AG09319 (cell line): ENCODE measurements around the gene KCNN3.
"Not testable (repeated sequence)": the region's sequence is repeated elsewhere in the genome, so short reads cannot be mapped to it uniquely, and the experiment has no call there.

Experiments
- DNase-seq: peaks from one replicate; pipeline ENCODE4 v3.0.0-alpha.2; 2010; ENCODE audit warnings: low read depth; ENCODE audit errors: extremely low read depth
- CTCF ChIP-seq: IDR thresholded peaks from 2 replicates; pipeline ENCODE4 v1.5.1; 2011; ENCODE audit warnings: low read depth, mild to moderate bottlenecking, inconsistent platforms, low read length, moderate library complexity

KCNN3 gene

GRCh38 chr1:154695985-154696384, 174.1 kb downstream of the KCNN3 start:
- DNase-seq: no peak
- TF ChIP-seq CTCF: peak; percentile 26

- TF ChIP-seq CTCF: no peak
Measured at GRCh38 chr1:154694995-154695394, 175.1 kb downstream of the KCNN3 start.

GRCh38 chr1:154689083-154689482, 181.0 kb downstream of the KCNN3 start:
- DNase-seq: no peak
- TF ChIP-seq CTCF: no peak

More at GRCh38 chr1:154694995-154695394, 175.1 kb downstream of the KCNN3 start:
- no peak for DNase-seq

GRCh38 chr1:154686507-154686906, 183.6 kb downstream of the KCNN3 start:
- no peak for TF ChIP-seq CTCF
- DNase-seq: no peak

DNA sequence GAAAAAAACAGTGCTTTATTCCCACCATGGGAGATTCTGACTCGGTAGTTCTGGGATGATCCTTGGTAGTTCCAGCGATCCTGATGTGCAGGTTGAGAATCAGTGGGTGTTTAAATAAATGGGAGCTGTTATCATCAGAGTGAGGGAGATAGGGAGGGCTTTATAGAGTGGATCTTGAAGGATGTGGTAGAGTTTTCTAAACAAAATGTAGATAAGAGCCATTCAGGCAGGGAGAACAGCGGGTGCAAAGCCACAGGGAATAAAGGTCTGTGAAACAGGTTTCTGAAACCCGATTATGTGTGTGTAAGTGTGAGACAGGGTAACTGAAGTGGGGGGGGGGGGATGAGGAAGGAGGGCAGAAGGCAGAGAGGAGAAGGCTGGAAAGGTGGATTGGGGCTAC, 186.3 kb downstream of the KCNN3 start:
- TF ChIP-seq CTCF: no peak
- DNase-seq: no peak

GRCh38 chr1:154682254-154682653, 187.8 kb downstream of the KCNN3 start:
- no peak for TF ChIP-seq CTCF

DNA sequence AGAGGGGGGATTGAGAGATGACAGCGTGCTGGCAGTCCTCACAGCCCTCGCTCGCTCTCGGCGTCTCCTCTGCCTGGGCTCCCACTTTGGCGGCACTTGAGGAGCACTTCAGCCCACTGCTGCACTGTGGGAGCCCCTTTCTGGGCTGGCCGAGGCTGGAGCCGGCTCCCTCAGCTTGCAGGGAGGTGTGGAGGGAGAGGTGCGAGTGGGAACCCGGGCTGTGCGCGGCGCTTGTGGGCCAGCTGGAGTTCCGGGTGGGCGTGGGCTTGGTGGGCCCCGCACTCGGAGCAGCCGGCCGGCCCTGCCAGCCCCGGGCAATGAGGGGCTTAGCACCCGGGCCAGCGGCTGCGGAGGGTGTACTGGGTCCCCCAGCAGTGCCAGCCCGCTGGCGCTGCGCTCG, 192.2 kb downstream of the KCNN3 start:
- DNase-seq: not testable (repeated sequence)

More at GRCh38 chr1:154682254-154682653, 187.8 kb downstream of the KCNN3 start:
- no peak for DNase-seq

- not testable (repeated sequence) for DNase-seq
Measured at GRCh38 chr1:154676847-154677246, 193.2 kb downstream of the KCNN3 start.

DNA sequence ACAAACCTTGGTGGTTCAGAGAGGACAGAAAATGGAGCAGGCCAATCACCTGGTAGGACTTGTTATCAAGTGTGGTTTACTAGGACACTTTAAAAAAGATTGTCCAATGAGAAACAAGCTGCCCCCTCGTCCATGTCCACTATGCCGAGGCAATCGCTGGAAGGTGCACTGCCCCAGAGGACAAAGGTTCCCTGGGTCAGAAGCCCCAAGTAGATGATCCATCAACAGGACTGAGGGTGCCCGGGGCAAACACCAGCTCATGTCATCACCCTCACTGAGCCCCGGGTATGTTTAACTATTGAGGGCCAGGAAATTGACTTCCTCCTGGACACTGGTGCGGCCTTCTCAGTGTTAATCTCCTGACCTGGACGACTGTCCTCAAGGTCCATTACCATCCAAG, 195.6 kb downstream of the KCNN3 start:
- not testable (repeated sequence) for DNase-seq

GRCh38 chr1:154672245-154672644, 197.8 kb downstream of the KCNN3 start:
- DNase-seq: not testable (repeated sequence)

DNA sequence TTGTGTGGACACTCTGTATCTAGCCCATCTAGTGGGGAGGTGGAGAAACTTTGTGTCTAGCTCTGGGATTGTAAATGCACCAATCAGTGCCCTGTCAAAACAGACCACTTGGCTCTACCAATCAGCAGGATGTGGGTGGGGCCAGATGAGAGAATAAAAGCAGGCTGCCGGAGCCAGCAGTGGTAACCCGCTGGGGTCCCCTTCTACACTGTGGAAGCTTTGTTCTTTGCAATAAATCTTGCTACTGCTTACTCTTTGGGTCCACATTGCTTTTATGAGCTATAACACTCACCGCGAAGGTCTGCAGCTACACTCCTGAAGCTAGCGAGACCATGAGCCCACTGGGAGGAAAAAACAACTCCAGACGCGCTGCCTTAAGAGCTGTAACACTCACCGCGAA, 198.7 kb downstream of the KCNN3 start:
- not testable (repeated sequence) for DNase-seq

DNA sequence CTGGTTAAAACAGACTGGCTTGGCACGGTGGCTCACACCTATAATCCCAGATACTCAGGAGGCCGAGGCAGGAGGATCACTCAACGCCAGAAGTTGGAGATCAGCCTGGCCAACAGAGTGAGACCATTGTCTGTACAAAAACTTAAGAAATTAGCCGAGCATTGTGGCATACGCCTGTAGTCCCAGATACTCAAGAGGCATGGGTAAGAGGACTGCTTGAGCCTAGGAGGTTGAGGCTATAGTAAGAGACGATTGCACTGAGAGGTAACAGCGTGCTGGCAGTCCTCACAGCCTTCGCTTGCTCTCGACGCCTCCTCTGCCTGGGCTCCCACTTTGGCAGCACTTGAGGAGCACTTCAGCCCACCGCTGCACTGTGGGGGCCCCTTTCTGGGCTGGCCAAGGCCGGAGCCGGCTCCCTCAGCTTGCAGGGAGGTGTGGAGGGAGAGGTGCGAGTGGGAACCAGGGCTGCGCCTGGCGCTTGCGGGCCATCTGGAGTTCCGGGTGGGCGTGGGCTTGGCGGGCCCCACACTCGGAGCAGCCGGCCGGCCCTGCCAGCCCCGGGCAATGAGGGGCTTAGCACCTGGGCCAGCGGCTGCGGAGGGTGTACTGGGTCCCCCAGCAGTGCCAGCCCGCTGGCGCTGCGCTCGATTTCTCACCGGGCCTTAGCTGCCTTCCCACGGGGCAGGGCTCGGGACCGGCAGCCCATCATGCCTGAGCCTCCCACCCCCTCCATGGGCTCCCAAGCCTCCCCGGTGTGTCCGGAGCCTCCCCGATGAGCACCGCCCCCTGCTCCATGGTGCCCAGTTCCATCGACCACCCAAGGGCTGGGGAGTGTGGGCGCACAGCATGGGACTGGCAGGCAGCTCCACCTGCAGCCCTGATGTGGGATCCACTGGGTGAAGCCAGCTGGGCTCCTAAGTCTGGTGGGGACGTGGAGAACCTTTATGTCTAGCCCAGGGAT, 199.5 kb downstream of the KCNN3 start:
- not testable (repeated sequence) for DNase-seq
